IMR-90 (cell line): ENCODE data around the gene TEX13D. TPM values are rescaled to one million over a fixed set of nuclear protein-coding genes. Genes with fewer than 3 reads are reported as not detected.

Experiments
- ATAC-seq: fragments of 200-7000 bp; cut with Tn5 transposase; 2 replicates; pipeline ENCODE4 v1.9.1; 2020; ENCODE audit warnings: low read depth, mild to moderate bottlenecking, moderate library complexity
- BruUV-seq: library from RNA; stranded (reverse); fragments of 400-500 nt; replicated peaks from 2 replicates; lab custom pipeline; 2021; lab: Mats Ljungman, UMichigan
- CTCF ChIA-PET: fragments of 300-600 bp; formaldehyde crosslinking; extraction: SDS; loops from one replicate; lab custom pipeline; 2021; ENCODE audit warnings: antibody characterized with exemption; lab: Yijun Ruan, JAX
- POLR2A ChIA-PET: fragments of 300-600 bp; sonication (Branson Sonifier 250); formaldehyde crosslinking; loops from one replicate; lab custom pipeline; 2022; ENCODE audit warnings: antibody characterized with exemption; ENCODE audit not compliant: unreplicated experiment; lab: Charles Lee
- DNase-seq: peaks from one replicate; pipeline ENCODE4 v3.0.0; 2013
- H2AFZ ChIP-seq: replicated peaks from 2 replicates; pipeline ENCODE3; 2013; ENCODE audit warnings: low read length, mild to moderate bottlenecking; ENCODE audit not compliant: poor library complexity
- H2AK5ac ChIP-seq: 2 replicates; pipeline ENCODE4 v1.6.1; 2013; ENCODE audit warnings: low read depth, low read length, inconsistent platforms
- H2AK9ac ChIP-seq: replicated peaks from 2 replicates; pipeline ENCODE3; 2013; ENCODE audit warnings: mild to moderate bottlenecking, low read depth, low read length, moderate library complexity; ENCODE audit not compliant: poor library complexity
- H2BK120ac ChIP-seq: 2 replicates; pipeline ENCODE4 v1.6.1; 2013; ENCODE audit warnings: low read depth, low read length, inconsistent platforms
- H2BK15ac ChIP-seq: 3 replicates; pipeline ENCODE4 v1.6.1; 2013; ENCODE audit warnings: low read depth, low read length, inconsistent platforms
- H2BK20ac ChIP-seq: 2 replicates; pipeline ENCODE4 v1.6.1; 2013; ENCODE audit warnings: low read depth, mild to moderate bottlenecking, inconsistent platforms, low read length, moderate library complexity
- H2BK5ac ChIP-seq: 2 replicates; pipeline ENCODE4 v1.6.1; 2013; ENCODE audit warnings: mild to moderate bottlenecking, low read depth, low read length, inconsistent platforms; ENCODE audit not compliant: poor library complexity, severe bottlenecking
- H3K14ac ChIP-seq: replicated peaks from 2 replicates; pipeline ENCODE4 v1.6.1; 2013; ENCODE audit warnings: low read depth, low read length, inconsistent platforms
- H3K18ac ChIP-seq: 2 replicates; pipeline ENCODE4 v1.6.1; 2013; ENCODE audit warnings: low read depth, low read length, control low read depth
- H3K23ac ChIP-seq: 2 replicates; pipeline ENCODE4 v1.6.1; 2013; ENCODE audit warnings: low read depth, low read length, inconsistent platforms
- H3K27ac ChIP-seq: 2 replicates; pipeline ENCODE4 v1.5.1; 2013; ENCODE audit warnings: mild to moderate bottlenecking, control low read depth, low read length; ENCODE audit not compliant: insufficient read depth
- H3K27me3 ChIP-seq: 2 replicates; pipeline ENCODE4 v1.6.1; 2013; ENCODE audit warnings: low read length; ENCODE audit not compliant: control insufficient read depth, insufficient read depth
- H3K36me3 ChIP-seq: 2 replicates; pipeline ENCODE4 v1.6.1; 2013; ENCODE audit warnings: low read length, mixed read lengths; ENCODE audit not compliant: control insufficient read depth, insufficient read depth
- H3K4ac ChIP-seq: 2 replicates; pipeline ENCODE4 v1.6.1; 2013; ENCODE audit warnings: low read depth, low read length, inconsistent platforms
- H3K4me1 ChIP-seq: 2 replicates; pipeline ENCODE4 v1.6.1; 2013; ENCODE audit warnings: low read length, mixed read lengths; ENCODE audit not compliant: control insufficient read depth, insufficient read depth
- H3K4me2 ChIP-seq: 2 replicates; pipeline ENCODE4 v1.6.1; 2013; ENCODE audit warnings: low read depth, mild to moderate bottlenecking, control low read depth, low read length, moderate library complexity
- H3K4me3 ChIP-seq: 2 replicates; pipeline ENCODE4 v1.5.1; 2013; ENCODE audit warnings: low read depth, mild to moderate bottlenecking, control low read depth, low read length, moderate library complexity; ENCODE audit not compliant: insufficient read depth
- H3K56ac ChIP-seq: 2 replicates; pipeline ENCODE4 v1.6.1; 2013; ENCODE audit warnings: low read length, inconsistent platforms; ENCODE audit not compliant: insufficient read depth; ENCODE audit errors: extremely low read depth
- H3K79me1 ChIP-seq, 2 experiments: 2 replicates each; pipeline ENCODE4 v1.6.1; 2013; ENCODE audit warnings: low read length in 2 of 2, inconsistent platforms in 1 of 2, low read depth in 1 of 2
- H3K9ac ChIP-seq: 2 replicates; pipeline ENCODE4 v1.6.1; 2013; ENCODE audit warnings: low read depth, low read length, control low read depth
- H3K9me1 ChIP-seq: 2 replicates; pipeline ENCODE4 v1.6.1; 2013; ENCODE audit warnings: low read length, inconsistent platforms; ENCODE audit not compliant: insufficient read depth
- H3K9me3 ChIP-seq: 2 replicates; pipeline ENCODE4 v1.6.1; 2013; ENCODE audit warnings: low read length; ENCODE audit not compliant: control insufficient read depth, insufficient read depth
- H4K20me1 ChIP-seq: 2 replicates; pipeline ENCODE4 v1.6.1; 2013; ENCODE audit warnings: low read length, inconsistent platforms; ENCODE audit not compliant: insufficient read depth
- H4K5ac ChIP-seq: 2 replicates; pipeline ENCODE4 v1.6.1; 2013; ENCODE audit warnings: mild to moderate bottlenecking, low read depth, low read length, control low read depth
- H4K8ac ChIP-seq, 2 experiments: 2 replicates each; pipeline ENCODE4 v1.6.1; 2013; ENCODE audit warnings: low read depth in 2 of 2, low read length in 2 of 2, control low read depth in 1 of 2, inconsistent platforms in 1 of 2
- H4K91ac ChIP-seq: 2 replicates; pipeline ENCODE4 v1.6.1; 2013; ENCODE audit warnings: low read depth, low read length, inconsistent platforms; ENCODE audit not compliant: insufficient read depth
- BHLHE40 ChIP-seq: fragments of 150-350 bp; IDR thresholded peaks from 2 replicates; pipeline ENCODE4 v1.6.1; 2016; ENCODE audit warnings: mild to moderate bottlenecking, low read depth, low read length
- CEBPB ChIP-seq: IDR thresholded peaks from 2 replicates; pipeline ENCODE4 v1.6.1; 2012; ENCODE audit warnings: low read depth, low read length, improper control_type of control experiment
- CHD1 ChIP-seq: IDR thresholded peaks from 2 replicates; pipeline ENCODE4 v1.6.1; 2012; ENCODE audit warnings: low read depth, low read length, improper control_type of control experiment
- CTCF ChIP-seq: conservative IDR thresholded peaks from 2 replicates; pipeline ENCODE4 v1.5.1; 2012; ENCODE audit warnings: mild to moderate bottlenecking, low read depth, low read length, improper control_type of control experiment
- ELK1 ChIP-seq: fragments of 150-350 bp; IDR thresholded peaks from 2 replicates; pipeline ENCODE4 v1.6.1; 2016; ENCODE audit warnings: low read depth, mild to moderate bottlenecking, low read length, moderate library complexity, borderline replicate concordance
- FOS ChIP-seq: fragments of 150-350 bp; IDR thresholded peaks from 2 replicates; pipeline ENCODE4 v1.6.1; 2016; ENCODE audit warnings: low read depth, low read length
- MAFK ChIP-seq: IDR thresholded peaks from 2 replicates; pipeline ENCODE4 v1.6.1; 2012; ENCODE audit warnings: low read depth, low read length, improper control_type of control experiment
- MAZ ChIP-seq: IDR thresholded peaks from 2 replicates; pipeline ENCODE4 v1.6.1; 2012; ENCODE audit warnings: low read depth, mild to moderate bottlenecking, low read length, improper control_type of control experiment, moderate library complexity, borderline replicate concordance
- MXI1 ChIP-seq: IDR thresholded peaks from 2 replicates; pipeline ENCODE4 v1.6.1; 2012; ENCODE audit warnings: low read depth, mild to moderate bottlenecking, low read length, moderate library complexity, borderline replicate concordance
- NFE2L2 ChIP-seq: fragments of 150-350 bp; IDR thresholded peaks from 2 replicates; pipeline ENCODE4 v1.6.1; 2016; ENCODE audit warnings: low read depth, mild to moderate bottlenecking, low read length
- POLR2A ChIP-seq: IDR thresholded peaks from 2 replicates; pipeline ENCODE4 v1.6.1; 2012; ENCODE audit warnings: mild to moderate bottlenecking, low read depth, low read length
- RAD21 ChIP-seq: IDR thresholded peaks from 2 replicates; pipeline ENCODE4 v1.6.1; 2012; ENCODE audit warnings: low read length, improper control_type of control experiment
- RCOR1 ChIP-seq: IDR thresholded peaks from 2 replicates; pipeline ENCODE4 v1.6.1; 2012; ENCODE audit warnings: mild to moderate bottlenecking, low read length, improper control_type of control experiment; ENCODE audit not compliant: insufficient replicate concordance
- RFX5 ChIP-seq: IDR thresholded peaks from 2 replicates; pipeline ENCODE4 v1.8.0; 2012; ENCODE audit warnings: low read depth, mild to moderate bottlenecking, low read length, moderate library complexity
- SMC3 ChIP-seq: fragments of 150-350 bp; IDR thresholded peaks from 2 replicates; pipeline ENCODE4 v1.6.1; 2016; ENCODE audit warnings: low read depth, mild to moderate bottlenecking, antibody characterized with exemption, low read length, moderate library complexity
- USF2 ChIP-seq: fragments of 150-350 bp; IDR thresholded peaks from 2 replicates; pipeline ENCODE4 v1.6.1; 2017; ENCODE audit warnings: mild to moderate bottlenecking, antibody characterized with exemption, low read length, low read depth
- WGBS, 2 experiments: methylation state at CpG; one replicate each; pipeline versions ENCODE4 v1.1.5 to v1.1.7; 2013; ENCODE audit warnings: missing lambda C conversion rate in 2 of 2; ENCODE audit not compliant: insufficient read length in 1 of 2; ENCODE audit errors: extremely low coverage in 2 of 2; 5-methylcytosine and 5-hydroxymethylcytosine counted together
- dilution Hi-C: fragments of 300-500 bp; cut with HindIII; formaldehyde crosslinking; loops from one replicate; pipeline ENCODE4 v1.14.3; 2018; ENCODE audit warnings: low sequenced_read_pairs; ENCODE audit not compliant: unreplicated experiment
- in situ Hi-C: fragments of 300-500 bp; cut with MboI; formaldehyde crosslinking; loops from 3 replicates; pipeline ENCODE4 v1.14.3; 2019; ENCODE audit warnings: low sequenced_read_pairs, inconsistent platforms, mixed read lengths
- intact Hi-C: fragments of 100-400 bp; cut with micrococcal nuclease; formaldehyde crosslinking; loops from 2 replicates; pipeline ENCODE4 v1.10.0; 2022
- polyA plus RNA-seq, 3 experiments: library from polyadenylated mRNA; depleted of rRNA; stranded (reverse); fragments of >200 nt; gene quantifications; 2 replicates each; pipeline ENCODE4 v1.2.3, GENCODE V29; 2012; ENCODE audit warnings: low replicate concordance in 1 of 3
- total RNA-seq: library from RNA; depleted of rRNA; stranded (reverse); fragments of >200 nt; gene quantifications from 2 replicates; pipeline ENCODE4 v1.2.3, GENCODE V29; 2012

Gene TEX13D
- total and polyA plus RNA-seq, 2 of the 4 experiments (the other 2 are of a cell fraction) = not detected

- no peak overlapping the region for H3K23ac ChIP-seq
- H3K9me3 ChIP-seq = no peaks in the 10 kb centered on the region
- H3K79me1 ChIP-seq = no peaks in the 10 kb centered on the region
- in situ Hi-C loops = no loop called here
- no peak overlapping the region for H3K9ac ChIP-seq
- WGBS, 2 experiments = 27% methylated on average over 5 of the region's 6 CpGs; no CpG with 5 or more reads in 1 of the 2 experiments
- no peak overlapping the region for H3K4me2 ChIP-seq
- H3K4ac ChIP-seq = no peak overlapping the region
- dilution Hi-C loops = no loop called here
- POLR2A ChIA-PET = no interaction called here
- H2BK120ac ChIP-seq = no peak overlapping the region
- H4K5ac ChIP-seq = no peak overlapping the region
- no peak for DNase-seq
- H2BK5ac ChIP-seq = no peak overlapping the region
- H3K4me1 ChIP-seq = no peaks in the 10 kb centered on the region
- no peaks in the 10 kb centered on the region for H3K9me1 ChIP-seq
- H2BK15ac ChIP-seq = no peak overlapping the region
- H3K27me3 ChIP-seq = no peaks in the 10 kb centered on the region
- no TSS peak for BruUV-seq
- no peak overlapping the region for H4K8ac ChIP-seq
- no peak overlapping the region for H2AK5ac ChIP-seq
- H2AK9ac ChIP-seq = no peak overlapping the region
- intact Hi-C loops = no loop called here
- no peaks in the 10 kb centered on the region for H4K20me1 ChIP-seq
- H3K18ac ChIP-seq = no peak overlapping the region
- no peak for ATAC-seq
- no peak overlapping the region for H2AFZ ChIP-seq
- H3K56ac ChIP-seq = no peak overlapping the region
- no peak overlapping the region for H3K14ac ChIP-seq
- CTCF ChIA-PET = no interaction called here
- H2BK20ac ChIP-seq = no peak overlapping the region
- TF ChIP-seq RAD21 = no peak
- TF ChIP-seq NFE2L2 = no peak
- no peak for TF ChIP-seq BHLHE40
- TF ChIP-seq FOS = no peak
- no peak for TF ChIP-seq SMC3
- TF ChIP-seq RCOR1 = no peak
- no peak for TF ChIP-seq ELK1
- TF ChIP-seq RFX5 = no peak
- no peak for TF ChIP-seq USF2
- no peak for TF ChIP-seq CTCF
- no peak for TF ChIP-seq MAZ
- no peak for TF ChIP-seq POLR2A
- no peak for TF ChIP-seq CHD1
- TF ChIP-seq MXI1 = no peak
- TF ChIP-seq MAFK = no peak
- no peak for TF ChIP-seq CEBPB
- no peaks in the 10 kb centered on the region for H3K36me3 ChIP-seq
- H3K27ac ChIP-seq = no peak overlapping the region
- no peak overlapping the region for H4K91ac ChIP-seq
- no peak overlapping the region for H3K4me3 ChIP-seq
These were observed 53.9 kb downstream of the TEX13D start for GRCh38 chrX:124386401-124386800.
